ENCODE measurements around the gene ATRN.

GRCh38 chr20:3452136-3452535 lies 18.7 kb upstream of the ATRN start:
- TF ChIP-seq, protein P1, sequence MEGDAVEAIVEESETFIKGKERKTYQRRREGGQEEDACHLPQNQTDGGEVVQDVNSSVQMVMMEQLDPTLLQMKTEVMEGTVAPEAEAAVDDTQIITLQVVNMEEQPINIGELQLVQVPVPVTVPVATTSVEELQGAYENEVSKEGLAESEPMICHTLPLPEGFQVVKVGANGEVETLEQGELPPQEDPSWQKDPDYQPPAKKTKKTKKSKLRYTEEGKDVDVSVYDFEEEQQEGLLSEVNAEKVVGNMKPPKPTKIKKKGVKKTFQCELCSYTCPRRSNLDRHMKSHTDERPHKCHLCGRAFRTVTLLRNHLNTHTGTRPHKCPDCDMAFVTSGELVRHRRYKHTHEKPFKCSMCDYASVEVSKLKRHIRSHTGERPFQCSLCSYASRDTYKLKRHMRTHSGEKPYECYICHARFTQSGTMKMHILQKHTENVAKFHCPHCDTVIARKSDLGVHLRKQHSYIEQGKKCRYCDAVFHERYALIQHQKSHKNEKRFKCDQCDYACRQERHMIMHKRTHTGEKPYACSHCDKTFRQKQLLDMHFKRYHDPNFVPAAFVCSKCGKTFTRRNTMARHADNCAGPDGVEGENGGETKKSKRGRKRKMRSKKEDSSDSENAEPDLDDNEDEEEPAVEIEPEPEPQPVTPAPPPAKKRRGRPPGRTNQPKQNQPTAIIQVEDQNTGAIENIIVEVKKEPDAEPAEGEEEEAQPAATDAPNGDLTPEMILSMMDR (tag by site-specific recombination; IDR thresholded peaks at IDR 0.05), result no peak
- TF ChIP-seq KLF17 (tag by site-specific recombination; IDR thresholded peaks at IDR 0.05), result no peak
